Karpas-422 (cell line): Measurements from ENCODE around the gene USP5. TPM values are rescaled to one million over a fixed set of nuclear protein-coding genes. Genes with fewer than 3 reads are reported as not detected.

Source experiments
- DNase-seq: peaks from one replicate; pipeline ENCODE4 v3.0.0-alpha.2; 2015
- H2AFZ ChIP-seq: fragments of 200-600 bp; sonication (generic); 2 replicates; pipeline ENCODE4 v1.6.1; 2014; ENCODE audit warnings: antibody characterized with exemption, low read length, mixed read lengths
- H3K27ac ChIP-seq: fragments of 200-600 bp; sonication (generic); 2 replicates; pipeline ENCODE4 v1.5.1; 2014; ENCODE audit warnings: mild to moderate bottlenecking, low read length, moderate library complexity
- H3K27me3 ChIP-seq: fragments of 200-600 bp; sonication (generic); 2 replicates; pipeline ENCODE4 v1.6.1; 2014; ENCODE audit warnings: low read length, mixed read lengths
- H3K36me3 ChIP-seq: fragments of 200-600 bp; sonication (generic); 2 replicates; pipeline ENCODE4 v1.6.1; 2014; ENCODE audit warnings: low read length, mixed read lengths; ENCODE audit not compliant: insufficient read depth
- H3K4me1 ChIP-seq: fragments of 200-600 bp; sonication (generic); 2 replicates; pipeline ENCODE4 v1.6.1; 2014; ENCODE audit warnings: mild to moderate bottlenecking, low read length, mixed read lengths
- H3K4me2 ChIP-seq: fragments of 200-600 bp; sonication (generic); 2 replicates; pipeline ENCODE4 v1.6.1; 2014; ENCODE audit warnings: low read length, low read depth, mild to moderate bottlenecking; ENCODE audit not compliant: poor library complexity, severe bottlenecking
- H3K4me3 ChIP-seq: fragments of 200-600 bp; sonication (generic); 2 replicates; pipeline ENCODE4 v1.5.1; 2014; ENCODE audit warnings: mild to moderate bottlenecking, antibody characterized with exemption, low read length, mixed read lengths
- H3K79me2 ChIP-seq: fragments of 200-600 bp; sonication (generic); 2 replicates; pipeline ENCODE4 v1.6.1; 2014; ENCODE audit warnings: mild to moderate bottlenecking, low read length, mixed read lengths
- H3K9ac ChIP-seq: fragments of 200-600 bp; sonication (generic); 2 replicates; pipeline ENCODE4 v1.6.0; 2014; ENCODE audit warnings: low read length
- H3K9me2 ChIP-seq: fragments of 200-600 bp; sonication (generic), shearing (Covaris generic); replicated peaks from 2 replicates; pipeline ENCODE4 v1.6.0; 2014; ENCODE audit warnings: mild to moderate bottlenecking, low read length, moderate library complexity; ENCODE audit not compliant: insufficient read depth
- H3K9me3 ChIP-seq: fragments of 300-700, 200-600 bp; sonication (generic); 2 replicates; pipeline ENCODE4 v1.6.1; 2014; ENCODE audit warnings: low read length, mixed read lengths
- H4K20me1 ChIP-seq: fragments of 200-600 bp; sonication (generic); 2 replicates; pipeline ENCODE4 v1.6.1; 2014; ENCODE audit warnings: mild to moderate bottlenecking, antibody characterized with exemption, low read length, low read depth; ENCODE audit not compliant: insufficient read depth
- total RNA-seq: library from RNA; depleted of rRNA; stranded (reverse); fragments of >200 nt; shearing (Covaris generic); gene quantifications from 2 replicates; pipeline ENCODE4 v1.2.3, GENCODE V29; 2014; ENCODE audit warnings: low replicate concordance

USP5 gene
- total RNA-seq, 1 experiment from 2014 or later, result 36.9 TPM

GRCh38 chr12:6833189-6833890, 18.6 kb upstream of the USP5 start:
- no peak for DNase-seq
- peaks cover 48% of the 10 kb centered on the region for H3K4me1 ChIP-seq
- no peaks in the 10 kb centered on the region for H3K9me2 ChIP-seq
- H3K4me3 ChIP-seq, result no peak overlapping the region
- H3K9ac ChIP-seq, result no peak overlapping the region
- H4K20me1 ChIP-seq, result no peaks in the 10 kb centered on the region
- H3K79me2 ChIP-seq, result no peaks in the 10 kb centered on the region
- no peak overlapping the region for H3K4me2 ChIP-seq
- H3K27me3 ChIP-seq, result no peaks in the 10 kb centered on the region
- H3K9me3 ChIP-seq, result no peaks in the 10 kb centered on the region
- no peak overlapping the region for H2AFZ ChIP-seq
- no peaks in the 10 kb centered on the region for H3K36me3 ChIP-seq
- no peak overlapping the region for H3K27ac ChIP-seq

GRCh38 chr12:6834254-6834653, 17.7 kb upstream of the USP5 start:
- Histone ChIP-seq H3K27me3 (no peaks in the 10 kb centered on the region), H2AFZ (no peak overlapping the region), H4K20me1 (no peaks in the 10 kb centered on the region), H3K9ac (no peak overlapping the region), H3K9me2 (no peaks in the 10 kb centered on the region), H3K4me3 (no peak overlapping the region), H3K36me3 (no peaks in the 10 kb centered on the region), H3K4me1 (peaks cover 50% of the 10 kb centered on the region), H3K27ac (no peak overlapping the region), H3K9me3 (no peaks in the 10 kb centered on the region), H3K4me2 (no peak overlapping the region), H3K79me2 (no peaks in the 10 kb centered on the region)
- DNase-seq, result no peak

- H3K9me3 ChIP-seq, result no peaks in the 10 kb centered on the region
- H3K79me2 ChIP-seq, result no peaks in the 10 kb centered on the region
- no peak for DNase-seq
- no peak overlapping the region for H2AFZ ChIP-seq
- H3K27me3 ChIP-seq, result no peaks in the 10 kb centered on the region
- H3K27ac ChIP-seq, result no peak overlapping the region
- H4K20me1 ChIP-seq, result no peaks in the 10 kb centered on the region
- H3K9me2 ChIP-seq, result no peaks in the 10 kb centered on the region
- H3K9ac ChIP-seq, result no peak overlapping the region
- H3K4me3 ChIP-seq, result no peak overlapping the region
- H3K4me2 ChIP-seq, result no peak overlapping the region
- H3K4me1 ChIP-seq, result peaks cover 49% of the 10 kb centered on the region
- H3K36me3 ChIP-seq, result no peaks in the 10 kb centered on the region
These were observed 17.1 kb upstream of the USP5 start for GRCh38 chr12:6834873-6835272.

- DNase-seq, result no peak
- no peaks in the 10 kb centered on the region for H4K20me1 ChIP-seq
- no peaks in the 10 kb centered on the region for H3K9me2 ChIP-seq
- H2AFZ ChIP-seq, result no peak overlapping the region
- peaks cover 57% of the 10 kb centered on the region for H3K4me1 ChIP-seq
- no peak overlapping the region for H3K4me2 ChIP-seq
- H3K9ac ChIP-seq, result no peak overlapping the region
- H3K9me3 ChIP-seq, result no peaks in the 10 kb centered on the region
- no peak overlapping the region for H3K4me3 ChIP-seq
- H3K79me2 ChIP-seq, result peaks cover 7% of the 10 kb centered on the region; the same call in 1 of the 2 replicates
- no peaks in the 10 kb centered on the region for H3K36me3 ChIP-seq
- no peak overlapping the region for H3K27ac ChIP-seq
- no peaks in the 10 kb centered on the region for H3K27me3 ChIP-seq
These were observed 15.1 kb upstream of the USP5 start for GRCh38 chr12:6836851-6837250.

- Histone ChIP-seq H3K4me3 (no peak overlapping the region), H3K4me1 (peaks cover 58% of the 10 kb centered on the region), H3K9ac (no peak overlapping the region), H3K9me3 (no peaks in the 10 kb centered on the region), H3K27me3 (no peaks in the 10 kb centered on the region), H3K4me2 (peak overlapping the region; percentile 88), H4K20me1 (no peaks in the 10 kb centered on the region), H3K79me2 (peaks cover 7% of the 10 kb centered on the region; the same call in 1 of the 2 replicates), H3K9me2 (no peaks in the 10 kb centered on the region), H2AFZ (no peak overlapping the region), H3K36me3 (no peaks in the 10 kb centered on the region), H3K27ac (peak overlapping the region; percentile 100; the same call in 1 of the 2 replicates)
- DNase-seq, result no peak
These were observed 14.4 kb upstream of the USP5 start for GRCh38 chr12:6837370-6838060.

- H3K27ac ChIP-seq, result peak overlapping the region; percentile 100
- H3K9me3 ChIP-seq, result no peaks in the 10 kb centered on the region
- H3K9me2 ChIP-seq, result no peaks in the 10 kb centered on the region
- peaks cover 7% of the 10 kb centered on the region; the same call in 1 of the 2 replicates for H3K79me2 ChIP-seq
- H3K27me3 ChIP-seq, result no peaks in the 10 kb centered on the region
- peak overlapping the region; percentile 88 for H3K4me2 ChIP-seq
- peak overlapping the region; percentile 61; the same call in 1 of the 2 replicates for H3K4me3 ChIP-seq
- peaks cover 72% of the 10 kb centered on the region for H3K4me1 ChIP-seq
- H4K20me1 ChIP-seq, result no peaks in the 10 kb centered on the region
- H2AFZ ChIP-seq, result no peak overlapping the region
- DNase-seq, result peak; percentile 46
- H3K9ac ChIP-seq, result peak overlapping the region; percentile 84
- H3K36me3 ChIP-seq, result no peaks in the 10 kb centered on the region
These were observed 13.1 kb upstream of the USP5 start for GRCh38 chr12:6838854-6839253.

GRCh38 chr12:6839482-6840201, 12.3 kb upstream of the USP5 start:
- H3K4me2 ChIP-seq, result peak overlapping the region; percentile 88
- peak overlapping the region; percentile 95 for H3K9ac ChIP-seq
- H3K79me2 ChIP-seq, result peaks cover 7% of the 10 kb centered on the region; the same call in 1 of the 2 replicates
- H3K4me3 ChIP-seq, result peak overlapping the region; percentile 82
- no peak overlapping the region for H2AFZ ChIP-seq
- H3K27ac ChIP-seq, result peak overlapping the region; percentile 100
- peak; percentile 97 for DNase-seq
- no peaks in the 10 kb centered on the region for H3K9me2 ChIP-seq
- no peaks in the 10 kb centered on the region for H3K36me3 ChIP-seq
- peaks cover 69% of the 10 kb centered on the region for H3K4me1 ChIP-seq
- H3K27me3 ChIP-seq, result no peaks in the 10 kb centered on the region
- H3K9me3 ChIP-seq, result no peaks in the 10 kb centered on the region
- H4K20me1 ChIP-seq, result no peaks in the 10 kb centered on the region

GRCh38 chr12:6840330-6840729, 11.6 kb upstream of the USP5 start:
- Histone ChIP-seq H3K4me1 (peaks cover 69% of the 10 kb centered on the region), H3K36me3 (no peaks in the 10 kb centered on the region), H3K4me2 (peak overlapping the region; percentile 88), H3K79me2 (peaks cover 7% of the 10 kb centered on the region; the same call in 1 of the 2 replicates), H4K20me1 (no peaks in the 10 kb centered on the region), H3K27ac (peak overlapping the region; percentile 100), H3K9me2 (no peaks in the 10 kb centered on the region), H3K4me3 (peak overlapping the region; percentile 82), H2AFZ (no peak overlapping the region), H3K9me3 (no peaks in the 10 kb centered on the region), H3K27me3 (no peaks in the 10 kb centered on the region), H3K9ac (peak overlapping the region; percentile 95)
- DNase-seq, result no peak
